Hypothalamus (tissue), 51 donors: Measurements from ENCODE around the gene ZNF764.
"Not testable (repeated sequence)": the region's sequence is repeated elsewhere in the genome, so short reads cannot be mapped to it uniquely, and the experiment has no call there.

Source experiments
- DNase-seq, 51 donors: peaks; one replicate each; lab custom pipeline; 2025; lab: John Stamatoyannopoulos, UW

ZNF764 gene

GRCh38 chr16:30551781-30552180, 6.4 kb downstream of the ZNF764 start:
- DNase-seq: no peak

DNA sequence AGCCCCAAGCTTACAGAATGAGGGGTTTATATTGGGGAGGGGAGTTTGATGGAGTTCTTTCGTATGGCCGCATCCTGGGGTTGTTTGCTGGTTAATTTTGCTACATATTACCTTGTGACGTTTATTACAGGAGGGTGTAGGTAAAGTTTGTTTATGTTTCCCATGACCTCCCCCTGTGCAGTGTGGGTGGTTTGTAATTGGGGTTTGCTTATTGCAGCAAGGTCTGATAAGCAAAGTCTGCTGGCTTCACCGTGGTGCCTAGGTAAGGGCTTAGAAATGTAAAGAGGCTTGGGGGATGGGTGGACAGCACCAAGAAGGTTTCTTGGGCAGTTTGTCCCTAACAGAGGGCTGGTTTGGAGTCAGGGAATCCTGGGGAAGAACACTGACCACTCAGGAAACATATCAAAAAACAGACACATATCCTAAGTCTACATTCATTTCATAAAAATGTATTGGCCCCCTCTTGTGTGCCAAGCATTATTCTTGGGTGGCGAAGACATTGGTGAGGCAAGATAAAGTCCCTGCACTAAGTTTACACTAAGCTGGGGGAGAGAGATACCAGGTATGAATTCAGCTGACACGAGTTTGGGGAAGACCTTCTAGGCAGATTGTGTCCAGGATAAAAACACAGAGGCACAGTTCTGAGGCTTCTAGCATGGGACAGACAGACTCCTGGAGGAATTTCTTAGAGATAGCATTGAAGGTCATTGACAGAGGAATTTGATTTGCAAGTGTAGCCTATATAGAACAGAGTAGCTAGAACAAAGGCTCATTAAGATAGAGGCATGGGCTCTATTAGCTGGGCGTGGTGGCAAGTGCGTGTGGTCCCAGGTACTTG, 9.5 kb downstream of the ZNF764 start:
- no peak for DNase-seq

DNA sequence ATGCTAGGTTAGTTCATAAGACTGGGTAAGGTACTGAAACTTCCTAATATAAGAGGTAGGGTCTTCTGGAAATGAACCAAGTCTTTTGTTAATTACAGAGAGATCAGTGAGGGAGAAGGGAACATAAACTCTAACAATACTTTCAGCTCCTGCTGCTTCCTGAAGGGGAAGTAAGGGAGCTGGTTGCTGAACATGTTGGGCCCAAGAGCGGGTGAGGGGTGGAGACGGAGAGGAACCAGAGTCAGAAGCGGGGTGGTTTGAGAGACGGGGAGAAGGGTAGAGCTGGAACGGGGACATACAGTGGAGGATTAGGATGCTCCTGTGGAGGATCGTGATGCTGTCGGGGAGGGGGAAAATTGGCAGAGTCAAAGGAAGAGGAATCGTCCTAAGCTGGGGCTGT, 12.1 kb downstream of the ZNF764 start:
- no peak for DNase-seq

DNA sequence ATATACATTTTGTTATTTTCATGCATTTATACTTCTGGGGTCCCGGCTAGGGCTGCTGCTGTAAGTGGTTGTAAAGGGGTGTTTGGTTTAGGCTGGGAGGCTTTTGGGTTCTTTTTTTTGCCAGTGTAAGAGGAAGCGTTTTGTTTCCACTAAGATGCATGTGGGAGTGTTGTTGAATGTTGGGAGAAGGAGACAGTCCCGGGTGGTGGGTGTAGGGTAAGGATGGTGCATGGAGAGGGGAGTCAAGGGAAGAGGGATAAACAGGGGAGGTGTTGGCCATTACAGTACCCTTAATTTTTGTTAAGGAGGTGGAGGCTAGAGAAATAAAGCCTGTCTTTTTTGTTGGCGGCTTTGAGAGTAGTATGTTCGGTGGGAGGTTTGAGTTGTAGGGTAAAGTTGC, 15.1 kb downstream of the ZNF764 start:
- no peak for DNase-seq

- no peak for DNase-seq
These were observed 16.5 kb downstream of the ZNF764 start for GRCh38 chr16:30541502-30542329.

- DNase-seq: not testable (repeated sequence)
These were observed 17.2 kb downstream of the ZNF764 start for GRCh38 chr16:30540916-30541464.

DNA sequence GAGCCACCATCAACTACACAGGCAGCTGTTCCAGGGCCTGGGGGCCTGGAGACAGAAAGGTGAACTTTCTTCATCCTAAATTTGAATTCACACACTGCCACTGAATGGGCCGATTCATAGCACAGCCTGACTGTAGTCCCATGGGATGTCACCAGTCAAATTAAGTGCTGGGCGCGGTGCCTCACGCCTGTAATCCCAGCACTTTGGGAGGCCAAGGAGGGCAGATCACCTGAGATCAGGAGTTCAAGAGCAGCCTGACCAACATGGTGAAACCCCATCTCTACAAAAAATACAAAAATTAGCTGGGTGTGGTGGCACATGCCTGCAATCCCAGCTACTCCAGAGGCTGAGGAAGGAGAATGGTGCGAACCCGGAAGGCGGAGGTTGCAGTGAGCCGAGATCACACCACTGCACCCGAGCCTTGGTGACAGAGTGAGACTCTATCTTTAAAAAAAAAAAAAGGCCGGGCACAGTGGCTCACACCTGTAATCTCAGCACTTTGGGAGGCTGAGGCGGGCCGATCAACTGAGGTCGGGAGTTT, 18.1 kb downstream of the ZNF764 start:
- not testable (repeated sequence) for DNase-seq

DNA sequence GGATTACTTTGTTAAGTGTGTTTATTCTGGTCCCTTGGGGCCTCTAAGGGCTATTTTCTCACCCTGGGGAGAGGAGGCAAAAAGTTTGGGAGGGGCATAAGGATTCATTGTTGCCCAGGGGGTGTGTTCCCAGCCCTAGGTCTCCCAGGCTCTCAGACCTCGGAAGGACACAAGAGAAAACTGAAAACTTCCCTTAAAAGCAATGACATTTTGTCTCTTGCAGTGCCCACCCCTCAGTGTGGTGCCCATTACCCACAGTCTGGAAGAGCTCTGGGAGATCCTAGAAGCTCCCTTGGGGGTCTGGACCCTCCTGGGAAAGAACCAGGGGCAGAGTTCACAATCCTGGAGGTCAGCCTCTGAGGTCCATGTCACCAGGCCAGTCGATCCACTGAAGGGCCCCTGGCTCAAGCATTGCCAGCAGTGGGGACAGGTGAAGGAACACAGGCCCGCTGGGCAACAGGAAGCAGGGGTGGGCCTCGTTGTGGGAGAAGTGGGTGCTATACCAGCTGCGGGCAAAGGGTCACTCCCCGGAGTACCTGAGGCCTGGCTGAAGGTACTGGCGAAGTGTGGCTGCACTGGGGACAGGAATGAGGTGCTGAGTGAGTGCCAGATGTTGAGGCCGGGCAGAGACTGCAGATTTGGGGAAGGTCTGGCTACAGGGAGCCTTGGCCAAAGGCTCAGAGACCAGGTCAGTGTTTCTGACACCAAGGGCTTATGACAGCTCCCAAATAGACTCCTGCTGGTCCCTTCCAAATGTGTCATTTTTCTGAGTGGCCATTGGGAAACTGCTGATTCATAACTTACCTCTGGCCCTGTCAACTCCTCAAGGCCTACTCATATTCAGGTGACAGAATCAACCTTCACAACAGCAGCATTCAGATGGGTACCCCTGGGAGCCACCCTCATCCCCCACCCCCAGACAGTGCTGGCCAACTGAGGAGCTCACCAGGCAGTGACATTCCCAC, 18.9 kb downstream of the ZNF764 start:
- DNase-seq: no peak

DNA sequence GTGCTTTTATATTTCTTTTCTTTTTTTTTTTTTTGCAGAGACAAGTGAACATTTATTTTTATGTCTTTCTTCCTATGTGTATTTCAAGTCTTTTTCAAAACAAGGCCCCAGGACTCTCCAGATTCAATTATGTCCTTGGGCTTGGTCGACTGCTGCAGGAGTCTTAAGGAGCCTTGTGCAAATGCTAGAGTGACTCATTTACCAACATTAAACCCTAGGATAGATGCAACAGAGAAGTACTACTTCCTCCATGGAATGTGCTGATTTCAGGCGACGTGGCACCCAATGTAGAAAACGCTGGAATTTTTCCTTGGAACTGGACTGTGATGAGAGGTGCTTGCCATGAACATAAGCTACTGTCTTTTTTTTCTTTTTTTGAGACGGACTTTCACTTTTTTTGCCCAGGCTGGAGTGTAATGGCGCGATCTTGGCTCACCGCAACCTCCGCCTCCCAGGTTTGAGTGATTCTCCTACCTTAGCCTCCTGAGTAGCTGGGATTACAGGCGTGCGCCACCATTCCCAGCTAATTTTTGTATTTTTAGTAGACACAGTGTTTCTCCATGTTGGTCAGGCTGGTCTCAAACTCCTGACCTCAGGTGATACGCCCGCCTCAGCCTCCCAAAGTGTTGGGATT, 21.7 kb downstream of the ZNF764 start:
- not testable (repeated sequence) for DNase-seq

DNA sequence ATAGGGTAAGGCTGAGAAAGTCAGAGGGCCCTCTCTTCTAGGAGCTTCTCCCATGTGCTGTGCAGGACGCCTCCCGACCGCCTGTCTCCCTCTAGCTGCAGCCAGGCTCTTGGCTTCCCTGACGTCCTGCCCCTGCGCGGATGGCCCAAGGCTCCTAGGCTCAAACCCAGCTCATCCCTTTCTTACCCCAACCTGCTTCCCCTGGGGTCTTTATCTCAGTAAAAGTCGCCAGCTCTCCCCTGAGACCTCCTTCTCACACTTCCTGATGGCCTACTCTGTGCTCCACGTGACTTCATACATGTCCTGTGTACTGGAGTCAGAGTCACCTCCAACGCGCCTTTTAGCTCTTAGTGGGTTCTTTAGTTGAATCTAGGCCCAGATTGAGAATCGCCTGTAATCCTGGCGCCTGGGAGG, 22.4 kb downstream of the ZNF764 start:
- DNase-seq: peak in 34 of 51 donors; percentile 5 to 61 (median 34)

GRCh38 chr16:30535106-30535776, 22.9 kb downstream of the ZNF764 start:
- DNase-seq: no peak

- DNase-seq: peak; percentile 66 to 97 (median 91)
These were observed 23.6 kb downstream of the ZNF764 start, which contains the start of gene ZNF747 for GRCh38 chr16:30534368-30535105. Gene ZNF747, minus strand, starts transcription at chr16:30534858. Its CDS starts 179 bp downstream, at chr16:30534679.

DNA sequence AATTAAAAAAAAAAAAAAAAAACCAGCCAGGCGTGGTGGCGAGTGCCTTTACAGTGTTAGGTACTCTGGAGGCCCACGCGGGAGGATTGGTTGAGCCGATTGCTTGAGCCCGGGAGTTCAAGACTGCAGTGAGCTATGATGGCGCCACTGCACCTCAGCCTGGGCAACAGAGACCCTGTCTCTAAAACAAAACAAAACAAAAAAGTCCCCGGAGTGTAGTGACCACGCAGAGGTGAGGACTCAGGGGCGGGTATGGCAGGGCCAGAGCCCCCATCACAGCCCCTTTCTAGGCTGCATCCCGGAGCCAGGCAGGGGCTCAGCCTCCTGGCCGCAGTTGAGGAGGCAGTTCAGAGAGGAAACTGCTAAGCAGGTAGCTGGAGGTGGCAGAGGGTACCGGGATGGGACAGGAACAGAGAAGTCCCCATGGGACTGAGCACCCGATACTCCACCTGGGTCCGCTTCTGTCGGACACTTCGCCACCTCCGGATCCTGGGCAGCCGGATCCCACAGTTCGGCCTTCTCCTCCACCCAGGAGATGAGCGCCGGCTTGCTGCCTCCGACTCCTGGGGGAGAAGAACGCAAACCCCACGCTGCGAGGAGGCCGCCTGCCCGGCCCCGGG, 24.3 kb downstream of the ZNF764 start:
- DNase-seq: peak in 1 of 51 donors; percentile 40

DNA sequence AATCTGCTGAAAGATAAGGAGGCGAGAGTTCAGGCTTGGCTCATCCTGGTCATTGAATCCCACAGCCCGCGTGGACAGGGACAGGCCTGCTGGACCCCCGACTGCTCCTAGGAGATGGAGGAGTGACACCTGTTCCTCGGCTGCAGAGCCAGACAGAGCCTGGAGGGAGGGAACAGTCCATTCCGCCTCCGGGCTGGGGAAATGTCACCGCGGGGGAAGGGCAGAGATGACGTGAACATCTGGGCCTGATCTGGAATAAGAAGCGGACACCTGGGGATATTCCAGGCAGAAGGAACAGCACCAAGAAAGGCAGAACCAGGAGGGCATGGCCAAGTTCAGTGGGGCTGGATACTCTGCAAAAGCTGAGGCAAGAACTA, 25.0 kb downstream of the ZNF764 start:
- no peak for DNase-seq

- DNase-seq: no peak
These were observed 25.7 kb downstream of the ZNF764 start for GRCh38 chr16:30532285-30533145.

DNA sequence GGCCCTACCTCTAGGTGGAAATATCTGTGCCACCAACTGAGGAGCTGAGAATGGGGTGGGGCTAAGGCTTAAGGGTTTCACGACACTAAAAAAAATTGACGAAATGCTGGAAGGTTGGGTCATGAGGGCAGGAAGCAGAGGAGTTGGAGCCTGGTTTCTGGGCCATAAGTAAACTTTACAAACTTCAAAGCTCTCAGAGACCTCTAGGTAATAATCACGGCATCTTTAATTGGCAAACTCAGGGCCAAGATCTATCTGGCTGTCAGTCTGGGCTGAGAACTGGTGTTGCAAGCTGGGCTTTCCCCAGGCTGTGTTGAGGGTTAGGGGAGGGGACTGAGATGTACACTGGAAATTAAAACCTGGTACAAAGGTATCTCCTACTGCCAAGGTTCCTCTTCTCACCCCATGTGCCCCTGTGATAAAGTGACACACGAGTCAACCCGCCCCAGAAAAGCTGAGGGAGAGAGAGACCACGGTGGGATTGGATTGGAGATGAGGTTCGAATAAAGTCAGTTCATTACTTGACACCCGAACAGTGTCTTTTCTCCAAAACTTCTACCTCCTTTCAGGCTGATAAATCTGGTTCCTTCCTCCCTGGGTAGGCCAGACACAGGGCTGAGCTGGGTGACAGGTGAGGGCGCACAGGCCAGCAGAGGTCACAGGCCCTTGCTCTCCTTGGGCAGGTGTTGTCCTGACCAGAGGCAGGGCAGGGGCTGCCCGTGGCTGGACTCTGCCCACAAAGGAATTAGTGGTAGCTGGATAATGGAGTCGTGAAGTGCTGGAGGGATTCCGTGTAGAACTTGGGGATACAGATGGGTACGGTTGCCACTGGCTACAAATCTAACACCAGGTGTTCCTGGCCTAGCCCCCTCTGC, 27.8 kb downstream of the ZNF764 start:
- no peak for DNase-seq
